ENCODE data around the gene TMEM132D. TPM values are rescaled to one million over a fixed set of nuclear protein-coding genes. Genes with fewer than 3 reads are reported as not detected.

TMEM132D gene
- total and polyA plus RNA-seq, 2 experiments from 2014 or later: not detected

DNA sequence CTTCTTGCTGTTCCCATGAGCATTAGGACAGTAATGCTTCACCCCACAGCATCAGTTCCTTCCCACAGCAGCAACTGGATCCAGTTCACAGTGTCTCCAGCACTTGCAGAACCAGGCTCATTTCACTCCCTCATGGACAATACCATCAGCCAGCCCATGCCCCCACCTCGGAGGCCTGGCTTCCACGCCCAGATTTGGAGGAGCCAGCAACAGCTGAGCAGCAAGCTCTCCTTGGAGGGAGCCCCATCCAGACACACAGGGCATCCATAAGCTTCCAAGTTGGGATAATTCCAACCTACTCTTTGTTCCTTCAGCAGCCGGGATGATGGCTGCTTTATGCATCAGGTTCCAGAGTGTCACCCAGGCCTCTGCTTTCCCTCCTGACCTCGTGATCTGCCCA lies 800.6 kb downstream of the TMEM132D start:
- Histone ChIP-seq H3K4me1 (ENCODE audit: insufficient read depth) (no peaks in the 10 kb centered on the region), H4K20me1 (ENCODE audit: insufficient read depth) (no peaks in the 10 kb centered on the region), H3K27me3 (replicated peaks; ENCODE audit: insufficient read depth) (no peaks in the 10 kb centered on the region), H3K4me3 (no peak overlapping the region), H3F3A (ENCODE audit: insufficient read depth) (no peaks in the 10 kb centered on the region), H2AFZ (no peak overlapping the region), H3K9me3 (ENCODE audit: low read depth) (no peaks in the 10 kb centered on the region), H3K27ac (no peak overlapping the region), H3K36me3 (ENCODE audit: low read depth) (no peaks in the 10 kb centered on the region), H3K9ac (no peak overlapping the region), H3K9me2 (ENCODE audit: insufficient read depth) (no peaks in the 10 kb centered on the region), H3K4me2 (ENCODE audit: unreplicated experiment) (no peak overlapping the region), H3K79me2 (ENCODE audit: insufficient read depth) (no peaks in the 10 kb centered on the region)
- in situ Hi-C loops (cut with MboI): no loop called here
- DNase-seq: no peak
- TF ChIP-seq EZH2 (IDR thresholded peaks at IDR 0.05; ENCODE audit: insufficient read depth, poor library complexity, severe bottlenecking) (no peak), EZH2phosphoT487 (IDR thresholded peaks at IDR 0.05; ENCODE audit: insufficient read depth, low read depth) (no peak)
- 16 to 23% methylated on average over 4 of the region's 4 CpGs for WGBS, 2 experiments (ENCODE audit: low coverage in 1 of 2, low lambda C conversion rate in 2 of 2, missing lambda C conversion rate in 2 of 2)

GRCh38 chr12:129102233-129102632 lies 801.6 kb downstream of the TMEM132D start:
- H3K36me3 ChIP-seq (ENCODE audit: low read depth): no peaks in the 10 kb centered on the region
- in situ Hi-C loops (cut with MboI): no loop called here
- no peaks in the 10 kb centered on the region for H3K4me1 ChIP-seq (ENCODE audit: insufficient read depth)
- H4K20me1 ChIP-seq (ENCODE audit: insufficient read depth): no peaks in the 10 kb centered on the region
- H3K4me3 ChIP-seq: no peak overlapping the region
- DNase-seq: no peak
- no peaks in the 10 kb centered on the region for H3F3A ChIP-seq (ENCODE audit: insufficient read depth)
- 52 to 54% methylated on average over 7 of the region's 7 CpGs for WGBS, 2 experiments (ENCODE audit: low coverage in 1 of 2, low lambda C conversion rate in 2 of 2, missing lambda C conversion rate in 2 of 2)
- TF ChIP-seq EZH2phosphoT487 (IDR thresholded peaks at IDR 0.05; ENCODE audit: insufficient read depth, low read depth) (no peak), EZH2 (IDR thresholded peaks at IDR 0.05; ENCODE audit: insufficient read depth, poor library complexity, severe bottlenecking) (no peak)
- H3K9me2 ChIP-seq (ENCODE audit: insufficient read depth): no peaks in the 10 kb centered on the region
- H3K27me3 ChIP-seq (replicated peaks; ENCODE audit: insufficient read depth): no peaks in the 10 kb centered on the region
- H3K9ac ChIP-seq: no peak overlapping the region
- no peak overlapping the region for H2AFZ ChIP-seq
- H3K4me2 ChIP-seq (ENCODE audit: unreplicated experiment): no peak overlapping the region
- H3K79me2 ChIP-seq (ENCODE audit: insufficient read depth): no peaks in the 10 kb centered on the region
- no peaks in the 10 kb centered on the region for H3K9me3 ChIP-seq (ENCODE audit: low read depth)
- H3K27ac ChIP-seq: no peak overlapping the region

- Histone ChIP-seq H3F3A (ENCODE audit: insufficient read depth) (no peaks in the 10 kb centered on the region), H3K4me3 (no peak overlapping the region), H3K79me2 (ENCODE audit: insufficient read depth) (no peaks in the 10 kb centered on the region), H3K36me3 (ENCODE audit: low read depth) (no peaks in the 10 kb centered on the region), H3K4me2 (ENCODE audit: unreplicated experiment) (no peak overlapping the region), H3K9me2 (ENCODE audit: insufficient read depth) (no peaks in the 10 kb centered on the region), H3K9me3 (ENCODE audit: low read depth) (no peaks in the 10 kb centered on the region), H3K4me1 (ENCODE audit: insufficient read depth) (no peaks in the 10 kb centered on the region), H4K20me1 (ENCODE audit: insufficient read depth) (no peaks in the 10 kb centered on the region), H3K9ac (no peak overlapping the region), H3K27me3 (replicated peaks; ENCODE audit: insufficient read depth) (no peaks in the 10 kb centered on the region), H3K27ac (no peak overlapping the region), H2AFZ (no peak overlapping the region)
- in situ Hi-C loops (cut with MboI): no loop called here
- DNase-seq: no peak
- WGBS, 2 experiments (ENCODE audit: low coverage in 1 of 2, low lambda C conversion rate in 2 of 2, missing lambda C conversion rate in 2 of 2): 41 to 42% methylated on average over 5 of the region's 5 CpGs
- TF ChIP-seq EZH2 (IDR thresholded peaks at IDR 0.05; ENCODE audit: insufficient read depth, poor library complexity, severe bottlenecking): no peak
- no peak for TF ChIP-seq EZH2phosphoT487 (IDR thresholded peaks at IDR 0.05; ENCODE audit: insufficient read depth, low read depth)
These were observed 802.0 kb downstream of the TMEM132D start for GRCh38 chr12:129101816-129102215.

DNA sequence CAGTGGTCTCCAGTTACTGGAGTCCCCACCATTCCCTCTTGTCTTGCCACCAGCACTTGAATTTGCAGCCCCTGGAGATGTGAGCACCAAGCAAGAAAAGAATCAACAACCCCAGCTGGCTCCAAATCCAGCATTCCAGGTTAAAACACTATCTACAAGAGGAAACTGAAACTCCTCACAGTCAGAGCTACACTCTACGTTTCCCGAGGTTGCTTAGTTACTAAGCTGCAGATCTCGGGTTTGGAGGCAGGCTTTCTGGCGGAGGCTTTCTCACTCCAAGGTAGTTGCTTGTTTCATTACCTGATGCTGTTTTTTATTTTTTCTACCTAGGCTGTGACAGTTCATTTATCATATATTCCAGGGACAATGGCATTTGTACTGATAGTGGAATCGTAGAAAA lies 802.4 kb downstream of the TMEM132D start:
- H3K79me2 ChIP-seq (ENCODE audit: insufficient read depth): no peaks in the 10 kb centered on the region
- no peak overlapping the region for H3K27ac ChIP-seq
- in situ Hi-C loops (cut with MboI): no loop called here
- no peaks in the 10 kb centered on the region for H3K9me2 ChIP-seq (ENCODE audit: insufficient read depth)
- no peaks in the 10 kb centered on the region for H3F3A ChIP-seq (ENCODE audit: insufficient read depth)
- TF ChIP-seq EZH2 (IDR thresholded peaks at IDR 0.05; ENCODE audit: insufficient read depth, poor library complexity, severe bottlenecking) (no peak), EZH2phosphoT487 (IDR thresholded peaks at IDR 0.05; ENCODE audit: insufficient read depth, low read depth) (no peak)
- no peaks in the 10 kb centered on the region for H3K4me1 ChIP-seq (ENCODE audit: insufficient read depth)
- H4K20me1 ChIP-seq (ENCODE audit: insufficient read depth): no peaks in the 10 kb centered on the region
- no peaks in the 10 kb centered on the region for H3K27me3 ChIP-seq (replicated peaks; ENCODE audit: insufficient read depth)
- no peak overlapping the region for H2AFZ ChIP-seq
- H3K4me2 ChIP-seq (ENCODE audit: unreplicated experiment): no peak overlapping the region
- H3K9me3 ChIP-seq (ENCODE audit: low read depth): no peaks in the 10 kb centered on the region
- DNase-seq: no peak
- H3K9ac ChIP-seq: no peak overlapping the region
- H3K36me3 ChIP-seq (ENCODE audit: low read depth): no peaks in the 10 kb centered on the region
- H3K4me3 ChIP-seq: no peak overlapping the region
- WGBS, 2 experiments (ENCODE audit: low coverage in 1 of 2, low lambda C conversion rate in 2 of 2, missing lambda C conversion rate in 2 of 2): 18 to 24% methylated on average over 5 of the region's 5 CpGs

- no peak for TF ChIP-seq EZH2 (IDR thresholded peaks at IDR 0.05; ENCODE audit: insufficient read depth, poor library complexity, severe bottlenecking)
- no peak for TF ChIP-seq EZH2phosphoT487 (IDR thresholded peaks at IDR 0.05; ENCODE audit: insufficient read depth, low read depth)
- H3K36me3 ChIP-seq (ENCODE audit: low read depth): no peaks in the 10 kb centered on the region
- H3K79me2 ChIP-seq (ENCODE audit: insufficient read depth): no peaks in the 10 kb centered on the region
- H3K9me2 ChIP-seq (ENCODE audit: insufficient read depth): no peaks in the 10 kb centered on the region
- no peaks in the 10 kb centered on the region for H4K20me1 ChIP-seq (ENCODE audit: insufficient read depth)
- no peak overlapping the region for H2AFZ ChIP-seq
- 31 to 47% methylated on average over 3 of the region's 3 CpGs for WGBS, 2 experiments (ENCODE audit: low coverage in 1 of 2, low lambda C conversion rate in 2 of 2, missing lambda C conversion rate in 2 of 2)
- no peak overlapping the region for H3K9ac ChIP-seq
- H3K4me2 ChIP-seq (ENCODE audit: unreplicated experiment): no peak overlapping the region
- no peaks in the 10 kb centered on the region for H3K27me3 ChIP-seq (replicated peaks; ENCODE audit: insufficient read depth)
- no peak overlapping the region for H3K4me3 ChIP-seq
- H3K4me1 ChIP-seq (ENCODE audit: insufficient read depth): no peaks in the 10 kb centered on the region
- no peaks in the 10 kb centered on the region for H3F3A ChIP-seq (ENCODE audit: insufficient read depth)
- in situ Hi-C loops (cut with MboI): no loop called here
- no peak for DNase-seq
- no peaks in the 10 kb centered on the region for H3K9me3 ChIP-seq (ENCODE audit: low read depth)
- H3K27ac ChIP-seq: no peak overlapping the region
These were observed 806.4 kb downstream of the TMEM132D start for GRCh38 chr12:129097451-129097850.

All from GM23248 (cell line).